ENCODE results near the gene ZFAND4.

DNA sequence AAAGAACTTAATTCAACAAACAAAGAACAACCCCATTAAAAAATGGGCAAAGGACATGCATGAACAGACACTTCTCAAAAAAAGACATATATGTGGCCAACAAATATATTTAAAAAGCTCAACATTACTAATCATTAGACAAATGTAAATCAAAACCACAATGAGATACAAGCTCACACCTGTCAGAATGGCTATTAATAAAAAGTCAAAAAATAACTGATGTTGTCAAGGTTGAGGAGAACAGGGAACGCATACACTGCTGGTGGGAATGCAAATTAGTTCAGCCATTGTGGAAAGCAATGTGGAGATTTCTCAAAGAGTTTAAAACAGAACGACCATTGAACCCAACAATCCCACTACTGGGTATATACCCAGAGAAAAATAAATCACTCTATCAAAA, 19.1 kb downstream of the ZFAND4 start:
- no peak for TF ChIP-seq EP300 (IDR thresholded peaks at IDR 0.05)
- TF ChIP-seq, protein P1, sequence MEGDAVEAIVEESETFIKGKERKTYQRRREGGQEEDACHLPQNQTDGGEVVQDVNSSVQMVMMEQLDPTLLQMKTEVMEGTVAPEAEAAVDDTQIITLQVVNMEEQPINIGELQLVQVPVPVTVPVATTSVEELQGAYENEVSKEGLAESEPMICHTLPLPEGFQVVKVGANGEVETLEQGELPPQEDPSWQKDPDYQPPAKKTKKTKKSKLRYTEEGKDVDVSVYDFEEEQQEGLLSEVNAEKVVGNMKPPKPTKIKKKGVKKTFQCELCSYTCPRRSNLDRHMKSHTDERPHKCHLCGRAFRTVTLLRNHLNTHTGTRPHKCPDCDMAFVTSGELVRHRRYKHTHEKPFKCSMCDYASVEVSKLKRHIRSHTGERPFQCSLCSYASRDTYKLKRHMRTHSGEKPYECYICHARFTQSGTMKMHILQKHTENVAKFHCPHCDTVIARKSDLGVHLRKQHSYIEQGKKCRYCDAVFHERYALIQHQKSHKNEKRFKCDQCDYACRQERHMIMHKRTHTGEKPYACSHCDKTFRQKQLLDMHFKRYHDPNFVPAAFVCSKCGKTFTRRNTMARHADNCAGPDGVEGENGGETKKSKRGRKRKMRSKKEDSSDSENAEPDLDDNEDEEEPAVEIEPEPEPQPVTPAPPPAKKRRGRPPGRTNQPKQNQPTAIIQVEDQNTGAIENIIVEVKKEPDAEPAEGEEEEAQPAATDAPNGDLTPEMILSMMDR (IDR thresholded peaks at IDR 0.05): no peak

Measured in ovary (tissue), 3 donors.